Suprapubic skin (tissue), 4 donors: ENCODE data around the gene APC.

Experiments used
- POLR2A ChIP-seq, 2 donors: fragments of 450-650 bp; IDR thresholded peaks; one replicate each; pipeline ENCODE4 v1.6.1; 2017; ENCODE audit warnings: antibody characterized with exemption in 2 of 2, mild to moderate bottlenecking in 2 of 2, moderate library complexity in 2 of 2
- POLR2AphosphoS5 ChIP-seq, 3 donors: sonication (generic); formaldehyde crosslinking; IDR thresholded peaks; one replicate each; pipeline ENCODE4 v1.6.1; 2017; ENCODE audit warnings: antibody characterized with exemption in 3 of 3
- TF ChIP-seq, protein P1 (sequence below), 2 donors: fragments of 200-600 bp in 1 of 2; fragments of 450-650 bp in 1 of 2; sonication (generic) in 1 of 2; IDR thresholded peaks; one replicate each; pipeline ENCODE4 v1.5.1; 2016 to 2019; ENCODE audit warnings: antibody characterized with exemption in 2 of 2, mild to moderate bottlenecking in 1 of 2, moderate library complexity in 1 of 2

DNA sequence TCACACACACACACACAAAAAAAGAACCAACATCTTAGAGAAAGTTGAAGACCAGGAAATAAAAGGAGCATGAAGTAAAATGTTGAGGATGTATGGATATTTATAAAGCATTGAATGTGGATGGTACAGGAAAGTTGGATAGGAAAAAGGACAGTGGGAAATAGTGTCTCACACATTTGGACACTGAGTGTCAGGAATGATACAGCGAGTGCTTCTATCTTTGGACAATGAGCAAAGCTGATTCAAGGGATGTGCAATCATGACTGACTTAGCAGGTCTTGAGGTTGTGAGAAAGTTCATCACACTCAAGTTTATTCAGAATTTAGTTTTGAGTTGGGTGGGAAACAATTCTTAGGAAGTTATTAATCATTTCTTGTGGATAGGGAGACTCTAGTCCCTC lies 73.3 kb downstream of the APC start:
- TF ChIP-seq, protein P1, sequence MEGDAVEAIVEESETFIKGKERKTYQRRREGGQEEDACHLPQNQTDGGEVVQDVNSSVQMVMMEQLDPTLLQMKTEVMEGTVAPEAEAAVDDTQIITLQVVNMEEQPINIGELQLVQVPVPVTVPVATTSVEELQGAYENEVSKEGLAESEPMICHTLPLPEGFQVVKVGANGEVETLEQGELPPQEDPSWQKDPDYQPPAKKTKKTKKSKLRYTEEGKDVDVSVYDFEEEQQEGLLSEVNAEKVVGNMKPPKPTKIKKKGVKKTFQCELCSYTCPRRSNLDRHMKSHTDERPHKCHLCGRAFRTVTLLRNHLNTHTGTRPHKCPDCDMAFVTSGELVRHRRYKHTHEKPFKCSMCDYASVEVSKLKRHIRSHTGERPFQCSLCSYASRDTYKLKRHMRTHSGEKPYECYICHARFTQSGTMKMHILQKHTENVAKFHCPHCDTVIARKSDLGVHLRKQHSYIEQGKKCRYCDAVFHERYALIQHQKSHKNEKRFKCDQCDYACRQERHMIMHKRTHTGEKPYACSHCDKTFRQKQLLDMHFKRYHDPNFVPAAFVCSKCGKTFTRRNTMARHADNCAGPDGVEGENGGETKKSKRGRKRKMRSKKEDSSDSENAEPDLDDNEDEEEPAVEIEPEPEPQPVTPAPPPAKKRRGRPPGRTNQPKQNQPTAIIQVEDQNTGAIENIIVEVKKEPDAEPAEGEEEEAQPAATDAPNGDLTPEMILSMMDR (IDR thresholded peaks at IDR 0.05): no peak
- TF ChIP-seq POLR2AphosphoS5 (IDR thresholded peaks at IDR 0.05) (no peak), POLR2A (IDR thresholded peaks at IDR 0.05) (no peak)
